ENCODE measurements around the gene NEK10.

- TF ChIP-seq CTCF (conservative IDR thresholded peaks at IDR 0.05; ENCODE audit: low read depth, low read length) (no peak), EZH2 (IDR thresholded peaks at IDR 0.05; ENCODE audit: borderline replicate concordance, low read depth, low read length, poor library complexity, severe bottlenecking) (no peak)
These were observed 275.4 kb downstream of the NEK10 start for GRCh38 chr3:27093771-27094170.
